HL-60/S4 (cell line): ENCODE results near the gene PIP5K1A.
"Not testable (repeated sequence)": the region's sequence is repeated elsewhere in the genome, so short reads cannot be mapped to it uniquely, and the experiment has no call there.

Experiments used
- in situ Hi-C: fragments of 300-500 bp; cut with MboI; formaldehyde crosslinking; loops from 2 replicates; pipeline ENCODE4 v1.14.3; 2022; ENCODE audit warnings: low sequenced_read_pairs

PIP5K1A gene, protein sequence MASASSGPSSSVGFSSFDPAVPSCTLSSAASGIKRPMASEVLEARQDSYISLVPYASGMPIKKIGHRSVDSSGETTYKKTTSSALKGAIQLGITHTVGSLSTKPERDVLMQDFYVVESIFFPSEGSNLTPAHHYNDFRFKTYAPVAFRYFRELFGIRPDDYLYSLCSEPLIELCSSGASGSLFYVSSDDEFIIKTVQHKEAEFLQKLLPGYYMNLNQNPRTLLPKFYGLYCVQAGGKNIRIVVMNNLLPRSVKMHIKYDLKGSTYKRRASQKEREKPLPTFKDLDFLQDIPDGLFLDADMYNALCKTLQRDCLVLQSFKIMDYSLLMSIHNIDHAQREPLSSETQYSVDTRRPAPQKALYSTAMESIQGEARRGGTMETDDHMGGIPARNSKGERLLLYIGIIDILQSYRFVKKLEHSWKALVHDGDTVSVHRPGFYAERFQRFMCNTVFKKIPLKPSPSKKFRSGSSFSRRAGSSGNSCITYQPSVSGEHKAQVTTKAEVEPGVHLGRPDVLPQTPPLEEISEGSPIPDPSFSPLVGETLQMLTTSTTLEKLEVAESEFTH

GRCh38 chr1:151198254-151199127 is at the start of gene PIP5K1A:
Gene PIP5K1A (plus strand): TSS chr1:151198552. CDS start chr1:151198997, 445 bp downstream.
- in situ Hi-C loops: no loop called here

DNA sequence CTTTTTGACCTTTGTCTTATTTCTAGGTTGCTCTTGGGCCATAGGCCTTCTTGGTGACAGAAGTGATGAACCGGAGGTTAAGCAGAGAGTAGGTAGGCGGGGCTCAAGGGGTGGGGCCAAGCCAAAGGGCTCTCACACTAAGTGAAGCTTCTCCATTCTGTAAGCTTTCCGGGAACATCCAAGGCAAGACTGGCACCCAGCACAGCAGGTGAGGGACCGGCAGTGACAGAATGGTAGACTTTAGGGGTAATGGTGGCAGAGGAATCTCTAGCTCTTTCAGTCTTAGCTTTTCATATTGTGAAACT is 41.9 kb upstream of the PIP5K1A start, which contains the start of gene TNFAIP8L2:
TSS of gene TNFAIP8L2 (plus strand) at position 135 of the 305 bp plus-strand sequence. CDS start 2,049 bp downstream, outside the sequence.
- in situ Hi-C loops: loop anchor here (10.0 kb wide), 1 partner anchor 142 kb away; no protein-coding TSS in a partner anchor

- in situ Hi-C loops: loop anchor here (10.0 kb wide), 1 partner anchor 142 kb away; no protein-coding TSS in a partner anchor
Measured at GRCh38 chr1:151157067-151157531, 41.3 kb upstream of the PIP5K1A start.

GRCh38 chr1:151158326-151158725 is 40.0 kb upstream of the PIP5K1A start:
- in situ Hi-C loops: loop anchor here (10.0 kb wide), 1 partner anchor 144 kb away; no protein-coding TSS in a partner anchor

- in situ Hi-C loops: loop anchor here (10.0 kb wide), 1 partner anchor 144 kb away; no protein-coding TSS in a partner anchor
Measured at GRCh38 chr1:151158751-151159251, 39.6 kb upstream of the PIP5K1A start.

DNA sequence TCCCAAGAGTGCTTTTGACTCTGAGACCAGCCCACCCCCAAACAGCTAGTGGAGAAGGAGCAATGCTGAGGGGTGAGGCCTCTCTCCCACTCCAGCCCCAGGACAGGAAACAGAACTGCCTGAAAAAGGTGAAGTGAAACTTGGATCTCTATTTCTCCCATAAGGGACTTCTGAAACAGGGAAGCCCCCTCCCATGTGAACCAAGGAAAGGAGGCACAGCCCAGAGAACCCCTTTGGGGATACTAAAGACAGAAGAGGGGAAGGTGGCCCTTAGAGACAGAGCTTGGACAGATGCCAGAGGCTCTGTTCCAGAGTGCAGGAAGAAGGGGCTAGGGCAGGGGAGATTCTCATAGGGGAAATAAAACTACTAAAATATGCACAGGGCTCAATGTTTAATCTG is 39.0 kb upstream of the PIP5K1A start:
- in situ Hi-C loops: loop anchor here (10.0 kb wide), 1 partner anchor 145 kb away; no protein-coding TSS in a partner anchor

DNA sequence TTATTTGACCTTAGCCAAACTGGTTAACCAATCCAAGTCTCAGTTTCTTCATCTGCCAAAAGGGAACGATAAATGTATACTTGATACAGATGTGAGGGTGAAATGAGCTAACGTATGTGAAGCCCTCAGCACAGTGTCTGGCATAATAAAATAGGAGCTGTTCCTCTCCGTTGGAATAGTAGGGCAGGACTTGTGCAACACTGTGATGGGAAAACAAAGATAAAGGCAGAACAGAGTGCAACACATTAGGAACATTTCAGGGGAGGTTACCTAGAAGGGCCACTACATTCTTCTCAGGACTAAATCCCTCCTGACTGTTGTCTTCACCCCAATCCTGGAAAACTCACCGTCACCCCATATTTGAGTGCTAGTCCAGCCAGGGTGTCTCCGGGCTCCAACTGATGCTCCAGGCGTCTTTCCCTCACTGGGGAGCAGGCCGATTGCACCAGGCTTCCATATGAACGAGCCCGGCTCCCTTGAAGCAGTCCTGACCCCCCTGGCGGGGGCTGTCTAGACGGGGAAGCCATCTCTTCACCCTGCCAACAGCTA is 33.5 kb upstream of the PIP5K1A start:
- in situ Hi-C loops: no loop called here

- in situ Hi-C loops: no loop called here
Measured at GRCh38 chr1:151165281-151165737, 33.0 kb upstream of the PIP5K1A start.

GRCh38 chr1:151165738-151166504 is 32.4 kb upstream of the PIP5K1A start, which contains the start of the genes LYSMD1 and SCNM1:
Gene LYSMD1 (minus strand): TSS chr1:151165902. CDS start chr1:151165258, 644 bp downstream.
Gene SCNM1 (plus strand): TSS chr1:151166144. CDS start chr1:151166153, 9 bp downstream.
- in situ Hi-C loops: no loop called here

DNA sequence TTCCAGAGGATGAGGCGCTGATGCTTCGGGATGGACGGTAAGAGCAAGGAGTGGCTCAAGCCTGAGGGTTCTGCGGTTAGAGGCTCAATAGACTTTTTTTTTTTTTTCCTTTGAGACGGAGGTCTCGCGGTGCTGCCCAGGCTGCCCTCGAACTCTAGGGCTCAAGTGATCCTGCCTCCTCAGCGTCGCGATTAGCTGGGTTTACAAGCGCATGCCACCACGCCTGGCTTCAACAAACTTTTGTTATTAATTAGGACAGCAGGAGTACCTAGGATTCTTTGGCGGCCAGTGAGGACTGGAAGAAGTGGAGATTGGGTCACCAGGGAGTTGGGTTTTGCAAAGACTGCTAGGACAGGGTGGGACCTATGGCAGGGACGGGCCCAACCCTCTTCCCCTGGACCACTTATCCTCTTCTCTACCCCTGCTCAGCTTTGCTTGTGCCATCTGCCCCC is 31.8 kb upstream of the PIP5K1A start:
- in situ Hi-C loops: no loop called here

DNA sequence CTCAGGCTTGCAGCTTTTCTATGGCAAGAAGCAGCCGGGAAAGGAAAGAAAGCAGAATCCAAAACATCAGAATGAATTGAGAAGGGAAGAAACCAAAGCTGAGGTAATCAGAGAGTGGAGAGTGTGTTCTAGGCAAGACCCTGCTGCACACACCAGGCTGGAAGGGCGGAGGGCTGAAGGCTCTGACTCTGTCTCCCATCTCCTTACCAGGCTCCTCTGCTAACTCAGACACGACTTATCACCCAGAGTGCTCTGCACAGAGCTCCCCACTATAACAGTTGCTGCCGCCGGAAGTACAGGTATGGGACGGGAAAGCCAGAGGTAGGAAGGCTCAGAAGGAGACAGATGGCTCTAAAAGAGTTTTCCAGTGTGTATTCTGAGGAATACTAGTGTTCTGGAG is 31.2 kb upstream of the PIP5K1A start:
- in situ Hi-C loops: no loop called here

DNA sequence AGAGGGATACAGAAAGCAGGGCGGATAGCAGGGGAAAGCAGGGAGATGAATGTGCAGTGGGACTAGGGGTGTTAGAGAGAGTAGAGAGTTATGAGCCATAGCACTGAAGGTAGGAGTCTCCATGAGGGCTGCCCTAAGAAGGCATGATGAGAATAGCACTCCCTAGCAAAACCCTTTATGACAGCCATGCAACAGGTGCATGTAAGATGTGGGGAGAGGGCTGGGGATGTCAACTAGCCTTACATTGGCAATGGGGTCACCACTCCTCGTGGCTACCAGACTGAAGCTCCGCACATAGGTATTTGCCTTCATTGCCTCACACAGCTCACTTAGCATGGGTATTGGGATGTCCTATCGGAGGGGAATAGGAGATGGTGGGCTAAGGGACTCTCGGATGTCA is 27.2 kb upstream of the PIP5K1A start:
- in situ Hi-C loops: no loop called here

DNA sequence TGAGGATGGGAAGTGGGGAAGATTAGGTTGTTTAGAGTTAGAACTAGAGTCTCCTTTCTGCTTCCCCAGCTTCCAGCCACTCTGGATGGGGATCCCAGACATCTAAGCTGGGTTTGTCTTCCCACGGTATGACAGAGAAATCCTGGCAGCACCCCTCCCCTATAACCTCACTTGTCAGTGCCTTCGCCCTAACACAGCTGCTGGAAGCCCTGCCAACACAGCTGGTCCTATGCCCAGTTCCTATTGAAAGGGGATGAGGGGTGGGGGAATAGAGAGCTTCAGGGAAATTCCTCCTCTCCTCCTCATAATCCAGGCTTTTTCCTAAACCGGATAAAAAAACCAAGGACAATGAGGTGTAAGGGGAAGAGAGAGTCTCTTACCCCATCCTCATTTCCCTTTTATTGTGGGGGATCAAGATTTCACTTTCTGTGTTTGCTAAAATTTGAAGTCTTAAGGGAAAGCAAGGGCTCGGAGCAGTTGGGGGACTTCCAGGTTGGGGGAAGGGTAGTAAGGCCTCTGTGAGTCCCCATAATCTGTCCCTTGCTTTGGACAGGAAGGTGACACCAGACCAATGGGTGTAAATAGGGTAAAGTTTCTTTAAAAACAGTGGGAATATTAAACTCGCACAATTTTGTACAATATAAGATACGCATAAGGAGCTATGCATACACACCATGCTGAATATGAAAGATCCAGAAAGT is 23.2 kb upstream of the PIP5K1A start:
- in situ Hi-C loops: no loop called here

- in situ Hi-C loops: no loop called here
Measured at GRCh38 chr1:151175863-151176262, 22.5 kb upstream of the PIP5K1A start, which contains the start of gene TMOD4. Gene TMOD4 (minus strand): TSS chr1:151175981. CDS start chr1:151174875, 1,106 bp downstream.

- in situ Hi-C loops: no loop called here
Measured at GRCh38 chr1:151176514-151177045, 21.8 kb upstream of the PIP5K1A start.

DNA sequence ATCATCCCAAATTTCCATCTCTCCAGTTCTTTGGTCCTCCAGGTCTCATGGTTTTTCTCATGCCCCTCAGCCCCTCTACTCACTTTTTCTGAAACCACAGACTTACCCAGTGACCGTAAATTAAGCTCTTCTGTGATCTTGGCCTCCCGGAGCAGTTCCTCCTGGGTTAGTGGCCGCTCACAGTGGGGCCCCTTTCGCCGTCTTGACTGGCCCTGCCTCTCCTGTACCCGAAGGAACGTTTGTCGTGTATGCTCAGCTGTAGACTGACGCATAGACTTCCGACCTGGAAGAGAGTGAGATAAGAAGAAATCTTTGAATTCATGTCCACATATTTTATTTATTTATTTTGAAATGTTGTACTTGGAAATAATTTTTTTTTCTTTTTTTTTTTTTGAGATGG is 14.1 kb upstream of the PIP5K1A start:
- in situ Hi-C loops: no loop called here

DNA sequence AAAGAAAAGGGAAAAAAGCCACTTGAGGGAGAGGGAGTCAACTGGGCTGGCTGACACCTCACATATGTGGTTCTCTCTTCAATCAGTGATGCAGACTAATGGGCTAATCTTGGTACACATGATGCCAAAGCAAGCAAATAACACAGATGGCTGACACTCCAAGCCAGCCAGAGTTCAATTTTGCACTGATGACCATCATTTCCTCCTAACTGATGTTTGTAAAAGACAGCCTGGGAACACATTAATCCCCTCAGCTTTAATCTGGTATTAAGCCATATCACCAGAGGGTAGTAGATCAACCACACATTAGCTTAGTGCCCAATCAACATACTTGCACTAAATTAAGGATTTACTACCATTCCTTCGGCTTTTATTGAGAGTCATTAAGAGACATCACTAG is 11.1 kb upstream of the PIP5K1A start:
- in situ Hi-C loops: no loop called here

- in situ Hi-C loops: not testable (repeated sequence)
Measured at GRCh38 chr1:151188667-151189066, 9.7 kb upstream of the PIP5K1A start.
